HepG2 (cell line): ENCODE data around the gene KLHL8. TPM values are rescaled to one million over a fixed set of nuclear protein-coding genes. Genes with fewer than 3 reads are reported as not detected.

Experiments
- ATAC-seq: fragments of 200-7000 bp; cut with Tn5 transposase; 3 replicates; pipeline ENCODE4 v1.9.1; 2020; ENCODE audit warnings: mild to moderate bottlenecking, moderate library complexity
- BruUV-seq: library from RNA; stranded (reverse); fragments of 400-500 nt; replicated peaks from 2 replicates; lab custom pipeline; 2021; lab: Mats Ljungman, UMichigan
- CTCF ChIA-PET: fragments of 300-600 bp; formaldehyde crosslinking; extraction: SDS; loops from one replicate; lab custom pipeline; 2021; ENCODE audit warnings: low total read pairs, inconsistent platforms, low intra/inter-chr PET ratio; lab: Yijun Ruan, JAX
- POLR2A ChIA-PET: fragments of 350-600 bp; sonication (Branson Sonifier 250); formaldehyde crosslinking; loops from one replicate; lab custom pipeline; 2020; ENCODE audit warnings: antibody characterized with exemption, inconsistent platforms; lab: Yijun Ruan, JAX
- DNase-seq: peaks from one replicate; pipeline ENCODE4 v3.0.0-alpha.2; 2015; ENCODE audit warnings: low spot score
- FAIRE-seq: peaks from 3 replicates; lab custom pipeline; 2011; peaks lifted over from hg19 to GRCh38; lab: Jason Lieb, UNC
- H2AFZ ChIP-seq: one replicate; pipeline ENCODE4 v1.6.1; 2011; ENCODE audit warnings: low read length, inconsistent platforms
- H3K27ac ChIP-seq: fragments of 300-600 bp; 3 replicates; pipeline ENCODE4 v1.8.0; 2011; ENCODE audit warnings: mixed run types, mild to moderate bottlenecking, mixed read lengths, low read length, inconsistent platforms; ENCODE audit not compliant: insufficient read depth; ENCODE audit errors: extremely low read length
- H3K27me3 ChIP-seq, 2 experiments: fragments of 200-600 bp in 1 of 2; 2 replicates in 1 of 2; 3 replicates in 1 of 2; pipeline versions ENCODE4 v1.6.0 to v1.8.0; 2011; ENCODE audit warnings: low read length in 2 of 2, mild to moderate bottlenecking in 2 of 2, moderate library complexity in 2 of 2, inconsistent platforms in 1 of 2; ENCODE audit not compliant: insufficient read depth in 2 of 2, control insufficient read depth in 1 of 2
- H3K36me3 ChIP-seq, 2 experiments: fragments of 200-600 bp in 1 of 2; replicated peaks in 1 of 2; 2 replicates in 1 of 2; 3 replicates in 1 of 2; pipeline versions ENCODE4 v1.5.1 to v1.8.0; 2011; ENCODE audit warnings: low read length in 2 of 2, inconsistent platforms in 1 of 2; ENCODE audit not compliant: insufficient read depth in 2 of 2, control insufficient read depth in 1 of 2
- H3K4me1 ChIP-seq: 2 replicates; pipeline ENCODE4 v1.5.1; 2012; ENCODE audit warnings: low read length, inconsistent platforms; ENCODE audit not compliant: insufficient read depth
- H3K4me2 ChIP-seq: 2 replicates; pipeline ENCODE4 v1.6.0; 2011; ENCODE audit warnings: low read depth, low read length, inconsistent platforms
- H3K4me3 ChIP-seq, 3 experiments: fragments of 200-600 bp in 1 of 3; sonication (generic), shearing (Covaris generic) in 1 of 3; replicated peaks in 1 of 3; 2 replicates each; pipeline ENCODE4 v1.5.1; 2011 to 2016; ENCODE audit warnings: low read length in 3 of 3, inconsistent platforms in 2 of 3, low read depth in 2 of 3, mild to moderate bottlenecking in 2 of 3, control low read depth in 1 of 3, mixed read lengths in 1 of 3; ENCODE audit not compliant: insufficient read depth in 1 of 3
- H3K79me2 ChIP-seq: one replicate; pipeline ENCODE4 v1.6.1; 2011; ENCODE audit warnings: low read length, inconsistent platforms; ENCODE audit not compliant: insufficient read depth
- H3K9ac ChIP-seq: 2 replicates; pipeline ENCODE4 v1.6.0; 2011; ENCODE audit warnings: mild to moderate bottlenecking, low read depth, low read length, inconsistent platforms; ENCODE audit not compliant: insufficient read depth
- H3K9me3 ChIP-seq: 2 replicates; pipeline ENCODE4 v1.5.1; 2012; ENCODE audit warnings: mild to moderate bottlenecking, low read length
- H4K20me1 ChIP-seq: 2 replicates; pipeline ENCODE4 v1.6.0; 2011; ENCODE audit warnings: inconsistent platforms, mild to moderate bottlenecking, low read length, moderate library complexity; ENCODE audit not compliant: insufficient read depth
- AGO2 ChIP-seq: fragments of 200-400 bp; formaldehyde crosslinking; optimal IDR thresholded peaks from 2 replicates; pipeline ENCODE3; 2017; ENCODE audit warnings: mild to moderate bottlenecking, low read depth, low read length, moderate library complexity
- CENPX ChIP-seq: sonication (generic); formaldehyde crosslinking; IDR thresholded peaks from 2 replicates; pipeline ENCODE4 v1.9.0; 2021; ENCODE audit warnings: mild to moderate bottlenecking, missing genetic modification reagents, moderate library complexity
- GPN1 ChIP-seq: sonication (generic); formaldehyde crosslinking; IDR thresholded peaks from 2 replicates; pipeline ENCODE4 v1.5.1; 2020; ENCODE audit warnings: missing genetic modification reagents, borderline replicate concordance
- HOXA3 ChIP-seq: sonication (generic); formaldehyde crosslinking; IDR thresholded peaks from 2 replicates; pipeline ENCODE4 v1.5.0; 2020; ENCODE audit warnings: missing genetic modification reagents
- SAP130 ChIP-seq: IDR thresholded peaks from 2 replicates; pipeline ENCODE4 v1.6.1; 2016; ENCODE audit warnings: low read depth
- STAG1 ChIP-seq: sonication (generic); formaldehyde crosslinking; IDR thresholded peaks from 2 replicates; pipeline ENCODE4 v1.4.0; 2020; ENCODE audit warnings: missing genetic modification reagents
- ZBTB33 ChIP-seq: sonication (generic); formaldehyde crosslinking; IDR thresholded peaks from 2 replicates; pipeline ENCODE4 v1.4.0; 2020; ENCODE audit warnings: missing genetic modification reagents
- ZNF713 ChIP-seq: sonication (generic); formaldehyde crosslinking; IDR thresholded peaks from 2 replicates; pipeline ENCODE4 v1.4.0; 2020; ENCODE audit warnings: mild to moderate bottlenecking, missing genetic modification reagents
- ZNF768 ChIP-seq: sonication (generic); formaldehyde crosslinking; IDR thresholded peaks from 2 replicates; pipeline ENCODE4 v1.4.0; 2020; ENCODE audit warnings: missing genetic modification reagents
- ZNF891 ChIP-seq: sonication (generic); formaldehyde crosslinking; IDR thresholded peaks from 2 replicates; pipeline ENCODE4 v1.5.0; 2020; ENCODE audit warnings: mild to moderate bottlenecking, missing genetic modification reagents
- WGBS: methylation state at CpG from one replicate; pipeline ENCODE4 v1.1.6; 2017; ENCODE audit warnings: low lambda C conversion rate; 5-methylcytosine and 5-hydroxymethylcytosine counted together
- in situ Hi-C: cut with HindIII; loops from 2 replicates; pipeline ENCODE4 v1.10.0; 2017; ENCODE audit warnings: low pct_unique_long_range_greater_than_20kb; ENCODE audit not compliant: extremely low pct_ligation_motif_present
- intact Hi-C: fragments of 100-400 bp; cut with micrococcal nuclease; formaldehyde crosslinking; loops from one replicate; pipeline ENCODE4 v1.10.0; 2022; ENCODE audit not compliant: unreplicated experiment
- polyA plus RNA-seq, 8 experiments: library from polyadenylated mRNA; depleted of rRNA in 3 of 8; stranded (reverse) in 7 of 8; unstranded in 1 of 8; fragments of >200 nt; fragmentation: Illumina TruSeq in 4 of 8; extraction: Trizol in 4 of 8; gene quantifications; 2 replicates each; pipeline versions ENCODE4 v1.2.1 to v1.2.3, GENCODE V29; 2011 to 2016; ENCODE audit warnings: low read depth in 4 of 8, missing spikeins in 1 of 8, mixed read lengths in 1 of 8; ENCODE audit not compliant: insufficient read depth in 1 of 8
- total RNA-seq, 5 experiments: library from RNA; depleted of rRNA; stranded (reverse); fragments of >200 nt; fragmentation: Illumina TruSeq; extraction: Trizol; gene quantifications; 2 replicates each; pipeline ENCODE4 v1.2.3, GENCODE V29; 2016; ENCODE audit warnings: low read depth in 1 of 5
- TF ChIP-seq, protein P1 (sequence below): sonication (generic); formaldehyde crosslinking; IDR thresholded peaks from 2 replicates; pipeline ENCODE4 v1.5.0; 2020; ENCODE audit warnings: mild to moderate bottlenecking, missing genetic modification reagents, moderate library complexity

Gene KLHL8
- total and polyA plus RNA-seq, 2 of the 13 experiments (the other 11 are each of a cell fraction or from before 2014, with no cell fraction given) = 2.8 to 11.7 TPM

- H3K9ac ChIP-seq = no peak overlapping the region
- 93% methylated on average over 1 of the region's 1 CpG for WGBS
- no peak for ATAC-seq
- no peaks in the 10 kb centered on the region for H3K79me2 ChIP-seq
- no peaks in the 10 kb centered on the region for H4K20me1 ChIP-seq
- BruUV-seq = no TSS peak
- H3K4me1 ChIP-seq = peaks cover 32% of the 10 kb centered on the region
- H3K27ac ChIP-seq = no peak overlapping the region
- DNase-seq = no peak
- no peak overlapping the region for H2AFZ ChIP-seq
- in situ Hi-C loops (no loop called here), intact Hi-C loops (no loop called here)
- no peaks in the 10 kb centered on the region for H3K27me3 ChIP-seq
- no peak overlapping the region for H3K4me2 ChIP-seq
- H3K36me3 ChIP-seq = peaks cover 20 to 70% of the 10 kb centered on the region in 2 experiments
- no peak overlapping the region for H3K4me3 ChIP-seq
- TF ChIP-seq CENPX (CRISPR knock-in tag) = no peak
- no peak for TF ChIP-seq SAP130 (CRISPR knock-in tag)
- TF ChIP-seq ZNF768 = no peak
- no peak for TF ChIP-seq HOXA3
- TF ChIP-seq ZNF713 (CRISPR knock-in tag) = no peak
- CTCF ChIA-PET = no interaction called here
- POLR2A ChIA-PET = no interaction called here
- H3K9me3 ChIP-seq = no peaks in the 10 kb centered on the region
- FAIRE-seq = no peak
Measured at GRCh38 chr4:87116231-87116630, 104.2 kb downstream of the KLHL8 start.

DNA sequence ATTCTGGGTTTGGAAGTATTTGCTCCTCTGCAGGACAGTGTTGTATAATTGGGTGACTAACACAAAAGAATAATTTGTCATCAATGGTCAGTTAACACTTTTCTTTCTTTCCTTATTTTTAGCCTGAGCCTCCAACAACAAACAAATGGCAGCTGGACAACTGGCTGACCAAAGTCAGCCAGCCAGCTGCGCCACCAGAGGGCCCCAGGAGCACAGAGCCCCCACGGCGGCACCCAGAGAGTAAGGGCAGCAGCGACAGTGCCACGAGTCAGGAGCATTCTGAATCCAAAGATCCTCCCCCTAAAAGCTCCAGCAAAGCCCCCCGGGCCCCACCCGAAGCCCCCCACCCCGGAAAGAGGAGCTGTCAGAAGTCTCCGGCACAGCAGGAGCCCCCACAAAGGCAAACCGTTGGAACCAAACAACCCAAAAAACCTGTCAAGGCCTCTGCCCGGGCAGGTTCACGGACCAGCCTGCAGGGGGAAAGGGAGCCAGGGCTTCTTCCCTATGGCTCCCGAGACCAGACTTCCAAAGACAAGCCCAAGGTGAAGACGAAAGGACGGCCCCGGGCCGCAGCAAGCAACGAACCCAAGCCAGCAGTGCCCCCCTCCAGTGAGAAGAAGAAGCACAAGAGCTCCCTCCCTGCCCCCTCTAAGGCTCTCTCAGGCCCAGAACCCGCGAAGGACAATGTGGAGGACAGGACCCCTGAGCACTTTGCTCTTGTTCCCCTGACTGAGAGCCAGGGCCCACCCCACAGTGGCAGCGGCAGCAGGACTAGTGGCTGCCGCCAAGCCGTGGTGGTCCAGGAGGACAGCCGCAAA, 106.0 kb downstream of the KLHL8 start:
- H4K20me1 ChIP-seq = no peaks in the 10 kb centered on the region
- H3K4me3 ChIP-seq = no peak overlapping the region
- CTCF ChIA-PET = no interaction called here
- no TSS peak for BruUV-seq
- H3K4me1 ChIP-seq = peaks cover 16% of the 10 kb centered on the region
- ATAC-seq = peak; percentile 52
- no peaks in the 10 kb centered on the region for H3K27me3 ChIP-seq
- peak; percentile 31 for TF ChIP-seq AGO2
- TF ChIP-seq ZNF891 (CRISPR knock-in tag) = no peak
- TF ChIP-seq STAG1 (CRISPR knock-in tag) = 0 out of 2 replicates have a peak, but pooled peaks have one; percentile 6
- TF ChIP-seq ZBTB33 (CRISPR knock-in tag) = peak; percentile 58; the same call in 1 of the 2 replicates
- TF ChIP-seq GPN1 (CRISPR knock-in tag) = no peak
- TF ChIP-seq, protein P1, sequence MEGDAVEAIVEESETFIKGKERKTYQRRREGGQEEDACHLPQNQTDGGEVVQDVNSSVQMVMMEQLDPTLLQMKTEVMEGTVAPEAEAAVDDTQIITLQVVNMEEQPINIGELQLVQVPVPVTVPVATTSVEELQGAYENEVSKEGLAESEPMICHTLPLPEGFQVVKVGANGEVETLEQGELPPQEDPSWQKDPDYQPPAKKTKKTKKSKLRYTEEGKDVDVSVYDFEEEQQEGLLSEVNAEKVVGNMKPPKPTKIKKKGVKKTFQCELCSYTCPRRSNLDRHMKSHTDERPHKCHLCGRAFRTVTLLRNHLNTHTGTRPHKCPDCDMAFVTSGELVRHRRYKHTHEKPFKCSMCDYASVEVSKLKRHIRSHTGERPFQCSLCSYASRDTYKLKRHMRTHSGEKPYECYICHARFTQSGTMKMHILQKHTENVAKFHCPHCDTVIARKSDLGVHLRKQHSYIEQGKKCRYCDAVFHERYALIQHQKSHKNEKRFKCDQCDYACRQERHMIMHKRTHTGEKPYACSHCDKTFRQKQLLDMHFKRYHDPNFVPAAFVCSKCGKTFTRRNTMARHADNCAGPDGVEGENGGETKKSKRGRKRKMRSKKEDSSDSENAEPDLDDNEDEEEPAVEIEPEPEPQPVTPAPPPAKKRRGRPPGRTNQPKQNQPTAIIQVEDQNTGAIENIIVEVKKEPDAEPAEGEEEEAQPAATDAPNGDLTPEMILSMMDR = peak; percentile 19; the same call in 1 of the 2 replicates
- no peak overlapping the region for H3K4me2 ChIP-seq
- H3K27ac ChIP-seq = no peak overlapping the region
- peaks cover 15 to 67% of the 10 kb centered on the region in 2 experiments for H3K36me3 ChIP-seq
- no peak overlapping the region for H3K9ac ChIP-seq
- no peak for DNase-seq
- FAIRE-seq = no peak
- H3K79me2 ChIP-seq = no peaks in the 10 kb centered on the region
- 94% methylated on average over 10 of the region's 24 CpGs for WGBS
- intact Hi-C loops = no loop called here
- in situ Hi-C loops = no loop called here
- POLR2A ChIA-PET = interaction anchor here (0.5 kb wide), 1 partner anchor 102 kb away, joined by 4 read pairs; no protein-coding TSS in a partner anchor
- H3K9me3 ChIP-seq = no peaks in the 10 kb centered on the region
- H2AFZ ChIP-seq = no peak overlapping the region
